Measurements from ENCODE around the gene ELK4.

The ELK4 gene

GRCh38 chr1:205568469-205569361 is 63.1 kb downstream of the ELK4 start:
- H3K4me3 ChIP-seq (ENCODE audit: low read length in 2 of 2) = peak overlapping the region; percentile 66 to 67
- peak overlapping the region; percentile 35 to 50 for H3K27ac ChIP-seq (ENCODE audit: low read depth in 2 of 2, low read length in 2 of 2)
- no peaks in the 10 kb centered on the region for H3K9me3 ChIP-seq (ENCODE audit: control insufficient read depth in 2 of 2, low read length in 2 of 2)
- peaks cover 25 to 30% of the 10 kb centered on the region in 2 donors for H3K4me1 ChIP-seq (ENCODE audit: control insufficient read depth in 2 of 2, insufficient read depth in 2 of 2, low read length in 2 of 2)
- peaks cover 2 to 11% of the 10 kb centered on the region in 2 donors for H3K27me3 ChIP-seq (ENCODE audit: control insufficient read depth in 2 of 2, insufficient read depth in 2 of 2, low read length in 2 of 2)
- H3K36me3 ChIP-seq (ENCODE audit: control insufficient read depth in 2 of 2, insufficient read depth in 2 of 2, low read length in 2 of 2) = no peaks in the 10 kb centered on the region
- H3K9ac ChIP-seq (ENCODE audit: low read depth in 1 of 2, low read length in 2 of 2) = peak overlapping the region; percentile 24 to 77

DNA sequence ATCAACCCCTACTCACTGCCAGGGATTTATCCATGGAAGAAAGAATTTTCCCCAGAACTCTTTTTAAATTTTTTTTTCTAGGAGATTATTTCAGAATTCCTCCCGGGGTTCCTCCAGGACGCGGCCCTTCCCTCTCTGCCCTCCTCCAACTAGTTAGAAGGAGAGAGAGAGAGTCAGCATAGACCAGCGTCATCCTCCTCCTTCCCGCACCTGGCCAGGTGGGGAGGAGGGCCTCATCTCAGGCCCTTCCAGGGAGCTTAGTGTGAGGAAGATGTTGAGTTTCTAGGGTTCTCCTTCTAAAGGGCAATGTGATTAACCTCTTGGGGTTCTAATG is 63.7 kb downstream of the ELK4 start:
- peak overlapping the region; percentile 28 to 48 for H3K4me3 ChIP-seq (ENCODE audit: low read length in 2 of 2)
- peak overlapping the region in 1 of 2 donors; percentile 69 for H3K9ac ChIP-seq (ENCODE audit: low read depth in 1 of 2, low read length in 2 of 2)
- H3K9me3 ChIP-seq (ENCODE audit: control insufficient read depth in 2 of 2, low read length in 2 of 2) = no peaks in the 10 kb centered on the region
- H3K4me1 ChIP-seq (ENCODE audit: control insufficient read depth in 2 of 2, insufficient read depth in 2 of 2, low read length in 2 of 2) = peaks cover 25 to 30% of the 10 kb centered on the region in 2 donors
- peak overlapping the region; percentile 13 to 35 for H3K27ac ChIP-seq (ENCODE audit: low read depth in 2 of 2, low read length in 2 of 2)
- H3K27me3 ChIP-seq (ENCODE audit: control insufficient read depth in 2 of 2, insufficient read depth in 2 of 2, low read length in 2 of 2) = peaks cover 2 to 11% of the 10 kb centered on the region in 2 donors
- no peaks in the 10 kb centered on the region for H3K36me3 ChIP-seq (ENCODE audit: control insufficient read depth in 2 of 2, insufficient read depth in 2 of 2, low read length in 2 of 2)

GRCh38 chr1:205567716-205568115 is 64.1 kb downstream of the ELK4 start:
- Histone ChIP-seq H3K36me3 (ENCODE audit: control insufficient read depth in 2 of 2, insufficient read depth in 2 of 2, low read length in 2 of 2) (no peaks in the 10 kb centered on the region), H3K4me1 (ENCODE audit: control insufficient read depth in 2 of 2, insufficient read depth in 2 of 2, low read length in 2 of 2) (peaks cover 25 to 30% of the 10 kb centered on the region in 2 donors), H3K27me3 (ENCODE audit: control insufficient read depth in 2 of 2, insufficient read depth in 2 of 2, low read length in 2 of 2) (peaks cover 2 to 11% of the 10 kb centered on the region in 2 donors), H3K27ac (ENCODE audit: low read depth in 2 of 2, low read length in 2 of 2) (no peak overlapping the region), H3K9me3 (ENCODE audit: control insufficient read depth in 2 of 2, low read length in 2 of 2) (no peaks in the 10 kb centered on the region), H3K9ac (ENCODE audit: low read depth in 1 of 2, low read length in 2 of 2) (peak overlapping the region in 1 of 2 donors; percentile 69), H3K4me3 (ENCODE audit: low read length in 2 of 2) (no peak overlapping the region)

GRCh38 chr1:205565799-205566198 is 66.0 kb downstream of the ELK4 start:
- Histone ChIP-seq H3K36me3 (ENCODE audit: control insufficient read depth in 2 of 2, insufficient read depth in 2 of 2, low read length in 2 of 2) (no peaks in the 10 kb centered on the region), H3K9me3 (ENCODE audit: control insufficient read depth in 2 of 2, low read length in 2 of 2) (peaks cover 0 to 6% of the 10 kb centered on the region in 2 donors), H3K9ac (ENCODE audit: low read depth in 1 of 2, low read length in 2 of 2) (peak overlapping the region in 1 of 2 donors; percentile 18), H3K27ac (ENCODE audit: low read depth in 2 of 2, low read length in 2 of 2) (peak overlapping the region; percentile 39 to 75), H3K4me3 (ENCODE audit: low read length in 2 of 2) (no peak overlapping the region), H3K27me3 (ENCODE audit: control insufficient read depth in 2 of 2, insufficient read depth in 2 of 2, low read length in 2 of 2) (peaks cover 2 to 7% of the 10 kb centered on the region in 2 donors), H3K4me1 (ENCODE audit: control insufficient read depth in 2 of 2, insufficient read depth in 2 of 2, low read length in 2 of 2) (peaks cover 25 to 30% of the 10 kb centered on the region in 2 donors)

- no peaks in the 10 kb centered on the region for H3K36me3 ChIP-seq (ENCODE audit: control insufficient read depth in 2 of 2, insufficient read depth in 2 of 2, low read length in 2 of 2)
- peak overlapping the region; percentile 74 to 81 for H3K27ac ChIP-seq (ENCODE audit: low read depth in 2 of 2, low read length in 2 of 2)
- H3K4me1 ChIP-seq (ENCODE audit: control insufficient read depth in 2 of 2, insufficient read depth in 2 of 2, low read length in 2 of 2) = peaks cover 20 to 23% of the 10 kb centered on the region in 2 donors
- no peak overlapping the region for H3K9ac ChIP-seq (ENCODE audit: low read depth in 1 of 2, low read length in 2 of 2)
- no peak overlapping the region for H3K4me3 ChIP-seq (ENCODE audit: low read length in 2 of 2)
- peaks cover 0 to 6% of the 10 kb centered on the region in 2 donors for H3K9me3 ChIP-seq (ENCODE audit: control insufficient read depth in 2 of 2, low read length in 2 of 2)
- H3K27me3 ChIP-seq (ENCODE audit: control insufficient read depth in 2 of 2, insufficient read depth in 2 of 2, low read length in 2 of 2) = peaks cover 0 to 4% of the 10 kb centered on the region in 2 donors
Measured at GRCh38 chr1:205563927-205564441, 67.8 kb downstream of the ELK4 start.

GRCh38 chr1:205561501-205562203 is 70.2 kb downstream of the ELK4 start:
- Histone ChIP-seq H3K4me1 (ENCODE audit: control insufficient read depth in 2 of 2, insufficient read depth in 2 of 2, low read length in 2 of 2) (peaks cover 16 to 17% of the 10 kb centered on the region in 2 donors), H3K4me3 (ENCODE audit: low read length in 2 of 2) (no peak overlapping the region), H3K9ac (ENCODE audit: low read depth in 1 of 2, low read length in 2 of 2) (no peak overlapping the region), H3K9me3 (ENCODE audit: control insufficient read depth in 2 of 2, low read length in 2 of 2) (peaks cover 0 to 6% of the 10 kb centered on the region in 2 donors), H3K27ac (ENCODE audit: low read depth in 2 of 2, low read length in 2 of 2) (no peak overlapping the region), H3K27me3 (ENCODE audit: control insufficient read depth in 2 of 2, insufficient read depth in 2 of 2, low read length in 2 of 2) (no peaks in the 10 kb centered on the region), H3K36me3 (ENCODE audit: control insufficient read depth in 2 of 2, insufficient read depth in 2 of 2, low read length in 2 of 2) (no peaks in the 10 kb centered on the region)
